ENCODE results near the gene GOLPH3.
A peak's percentile ranks its signal among the peaks of the same experiment; 100 is the strongest.
"Not testable (repeated sequence)": the region's sequence is repeated elsewhere in the genome, so short reads cannot be mapped to it uniquely, and the experiment has no call there.

The GOLPH3 gene

DNA sequence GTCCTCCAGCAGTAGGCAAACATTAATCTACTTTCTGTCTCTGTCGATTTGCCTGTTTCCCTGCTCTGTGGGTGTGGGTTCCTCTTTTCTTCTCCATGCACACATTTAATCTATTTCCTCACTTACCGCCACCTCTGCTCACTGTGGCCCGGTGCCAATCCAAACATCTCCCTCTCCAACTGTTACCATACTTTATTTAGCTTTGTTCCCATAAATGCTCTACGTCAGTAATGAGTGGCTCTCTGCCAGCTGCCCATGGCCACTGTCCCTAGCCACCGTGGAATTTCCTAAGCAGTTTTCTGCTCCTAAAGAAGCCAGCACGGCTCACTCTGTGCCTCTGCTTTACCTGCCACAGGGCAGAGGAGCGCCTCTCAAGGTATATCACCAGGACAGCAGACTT lies 19.5 kb upstream of the GOLPH3 start:
- in situ Hi-C loops (cut with MboI; ENCODE audit: low sequenced_read_pairs) = no loop called here
- Histone ChIP-seq H3K36me3 (replicated peaks) (no peaks in the 10 kb centered on the region), H3K9me3 (no peaks in the 10 kb centered on the region), H3K4me1 (peaks cover 30% of the 10 kb centered on the region), H3K27me3 (ENCODE audit: low read depth) (no peaks in the 10 kb centered on the region), H3K4me3 (no peak overlapping the region)
- DNase-seq (ENCODE audit: low spot score in 2 of 2) = peak; percentile 87 to 92

DNA sequence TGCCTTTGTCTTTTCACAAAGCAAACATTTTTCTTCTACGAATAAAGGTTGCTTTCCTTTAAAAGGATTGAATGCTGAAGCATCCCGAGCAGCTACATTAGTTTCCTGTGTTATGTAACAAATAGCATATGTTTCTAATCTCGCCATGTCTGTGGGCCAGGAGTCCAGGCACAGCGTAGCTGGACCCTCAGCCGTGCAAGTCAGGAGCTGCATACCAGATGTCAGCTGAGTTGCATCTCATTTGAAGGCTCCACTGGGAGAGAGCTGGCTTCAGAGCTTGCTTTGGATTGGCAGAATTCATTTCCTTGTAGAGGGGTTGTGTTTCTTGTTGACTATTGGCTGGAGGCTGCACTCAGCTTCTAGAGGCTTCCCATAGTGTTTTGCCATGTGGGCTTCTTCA lies 16.0 kb upstream of the GOLPH3 start:
- Histone ChIP-seq H3K36me3 (replicated peaks) (no peaks in the 10 kb centered on the region), H3K27me3 (ENCODE audit: low read depth) (no peaks in the 10 kb centered on the region), H3K4me1 (peaks cover 30% of the 10 kb centered on the region), H3K9me3 (peaks cover 4% of the 10 kb centered on the region; the same call in 1 of the 2 replicates), H3K4me3 (no peak overlapping the region)
- in situ Hi-C loops (cut with MboI; ENCODE audit: low sequenced_read_pairs) = no loop called here
- DNase-seq (ENCODE audit: low spot score in 2 of 2) = no peak

GRCh38 chr5:32187675-32188074 lies 13.6 kb upstream of the GOLPH3 start:
- in situ Hi-C loops (cut with MboI; ENCODE audit: low sequenced_read_pairs) = no loop called here
- Histone ChIP-seq H3K4me1 (peaks cover 13% of the 10 kb centered on the region), H3K4me3 (no peak overlapping the region)

DNA sequence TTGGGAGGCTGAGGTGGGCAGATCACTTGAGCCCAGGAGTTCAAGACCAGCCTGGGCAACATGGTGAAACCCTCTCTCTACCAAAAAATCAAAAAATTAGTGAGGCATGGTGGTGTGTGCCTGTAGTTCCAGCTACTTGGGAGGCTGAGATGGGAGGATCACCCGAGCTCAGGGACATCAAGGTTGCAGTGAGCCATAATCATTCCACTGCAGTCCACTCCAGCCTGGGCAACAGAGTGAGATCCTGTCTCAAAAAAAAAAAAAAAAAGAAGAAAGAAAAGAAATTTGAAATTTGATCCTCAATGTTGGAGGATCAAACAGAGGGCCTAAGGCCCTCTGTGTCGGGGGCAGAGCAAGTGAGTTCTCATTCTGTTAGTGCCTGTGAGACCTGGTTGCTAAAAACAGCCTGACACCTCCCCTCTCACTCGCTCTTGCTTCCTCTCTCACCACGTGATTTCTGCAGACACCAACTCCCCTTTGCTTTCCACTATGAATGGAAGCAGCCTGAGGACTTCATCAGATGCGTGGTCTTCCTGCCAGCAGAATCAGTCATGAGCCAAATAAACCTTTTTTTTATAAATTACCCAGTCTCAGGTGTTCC lies 8.4 kb upstream of the GOLPH3 start:
- Histone ChIP-seq H3K4me1 (no peaks in the 10 kb centered on the region; the same call in none of the 2 replicates), H3K9me3 (peaks cover under 1% of the 10 kb centered on the region), H3K4me3 (no peak overlapping the region), H3K27me3 (ENCODE audit: low read depth) (no peaks in the 10 kb centered on the region), H3K36me3 (replicated peaks) (no peaks in the 10 kb centered on the region)
- in situ Hi-C loops (cut with MboI; ENCODE audit: low sequenced_read_pairs) = no loop called here
- DNase-seq (ENCODE audit: low spot score in 2 of 2) = no peak

More at GRCh38 chr5:32187675-32188074, 13.6 kb upstream of the GOLPH3 start:
- H3K36me3 ChIP-seq (replicated peaks) = no peaks in the 10 kb centered on the region
- peaks cover 4% of the 10 kb centered on the region; the same call in 1 of the 2 replicates for H3K9me3 ChIP-seq
- H3K27me3 ChIP-seq (ENCODE audit: low read depth) = no peaks in the 10 kb centered on the region
- DNase-seq (ENCODE audit: low spot score in 2 of 2) = no peak

DNA sequence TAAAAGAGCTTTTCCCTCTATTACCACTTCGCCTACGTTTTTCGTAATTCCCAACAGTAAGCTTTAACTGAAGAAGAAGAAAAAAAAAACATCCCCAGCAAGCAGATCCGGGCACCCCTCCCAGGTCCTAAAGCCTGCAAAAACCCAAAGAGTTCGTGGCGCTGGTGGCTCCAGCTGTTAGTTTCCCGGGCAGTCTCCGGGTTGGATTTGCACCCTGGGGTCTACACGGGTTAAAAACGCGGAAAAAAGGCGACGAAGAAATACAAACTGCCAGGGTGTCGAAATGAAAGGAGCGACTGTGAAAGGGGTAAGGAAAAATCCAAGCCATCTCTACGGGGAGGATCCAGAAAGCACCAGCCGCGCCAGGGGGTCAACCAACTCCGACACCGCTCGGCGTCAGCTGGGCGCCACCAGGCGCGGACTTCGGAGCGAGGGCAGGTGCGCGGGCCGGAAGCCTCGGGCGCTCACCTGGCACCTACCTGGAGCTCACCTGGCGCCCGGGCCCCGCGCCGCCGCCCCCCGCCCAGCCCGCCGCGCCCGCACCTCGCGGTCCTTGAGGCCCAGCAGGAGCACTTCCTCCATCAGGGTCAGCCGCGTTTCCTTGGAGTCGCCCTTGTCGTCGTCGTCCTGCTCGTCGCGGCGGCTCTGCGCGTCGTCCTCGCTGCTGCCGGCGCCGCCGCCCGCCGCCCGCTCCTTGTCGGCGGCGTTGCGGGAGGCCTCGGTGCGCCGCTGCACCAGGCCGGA lies 680 bp downstream of the GOLPH3 start:
- in situ Hi-C loops (cut with MboI; ENCODE audit: low sequenced_read_pairs) = no loop called here
- Histone ChIP-seq H3K9me3 (no peaks in the 10 kb centered on the region), H3K36me3 (replicated peaks) (peaks cover 38% of the 10 kb centered on the region), H3K4me1 (peaks cover 22% of the 10 kb centered on the region), H3K27me3 (ENCODE audit: low read depth) (no peaks in the 10 kb centered on the region), H3K4me3 (peak overlapping the region; percentile 96)
- peak; percentile 58 to 61 for DNase-seq (ENCODE audit: low spot score in 2 of 2)

GRCh38 chr5:32172923-32173266 lies 1.2 kb downstream of the GOLPH3 start:
- peaks cover 43% of the 10 kb centered on the region for H3K36me3 ChIP-seq (replicated peaks)
- in situ Hi-C loops (cut with MboI; ENCODE audit: low sequenced_read_pairs) = no loop called here

DNA sequence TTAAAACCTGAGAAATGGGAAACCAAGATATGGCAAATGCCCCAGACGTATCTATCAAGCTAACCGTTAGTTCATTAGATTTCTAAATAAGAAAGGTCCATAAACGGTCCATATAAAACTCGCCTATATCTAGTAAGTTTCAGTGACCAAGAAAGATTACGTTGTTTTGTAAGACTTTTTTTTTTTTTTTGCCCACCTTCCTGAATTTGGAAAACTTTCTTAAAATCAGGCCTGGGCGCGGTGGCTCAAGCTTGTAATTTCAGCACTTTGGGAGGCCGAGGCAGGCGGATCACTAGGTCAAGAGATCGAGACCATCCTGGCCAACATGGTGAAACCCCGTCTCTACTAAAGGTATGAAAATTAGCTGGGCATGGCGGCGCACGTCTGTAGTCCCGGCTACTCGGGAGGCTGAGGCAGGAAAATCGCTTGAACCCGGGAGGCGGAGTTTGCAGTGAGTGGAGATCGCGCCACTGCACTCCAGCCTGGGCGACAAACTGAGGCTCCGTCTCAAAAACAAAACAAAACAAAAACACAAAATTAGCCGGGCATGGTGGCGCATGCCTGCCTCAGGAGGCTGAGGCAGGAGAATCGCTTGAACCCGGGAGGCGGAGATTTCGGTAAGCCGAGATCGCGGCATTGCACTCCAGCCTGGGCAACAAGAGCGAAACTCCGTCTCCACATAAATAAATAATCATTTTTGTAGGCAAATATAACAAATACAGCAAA lies 1.8 kb downstream of the GOLPH3 start:
- H3K4me1 ChIP-seq = peaks cover 22% of the 10 kb centered on the region
- H3K9me3 ChIP-seq; in situ Hi-C loops (cut with MboI; ENCODE audit: low sequenced_read_pairs); H3K27me3 ChIP-seq (ENCODE audit: low read depth): not testable (repeated sequence)
- peaks cover 47% of the 10 kb centered on the region for H3K36me3 ChIP-seq (replicated peaks)
- peak overlapping the region; percentile 96 for H3K4me3 ChIP-seq
- DNase-seq (ENCODE audit: low spot score in 2 of 2) = peak in 1 of 2 experiments; percentile 47

More at GRCh38 chr5:32172923-32173266, 1.2 kb downstream of the GOLPH3 start:
- H3K4me3 ChIP-seq = peak overlapping the region; percentile 96
- DNase-seq (ENCODE audit: low spot score in 2 of 2) = no peak
- no peaks in the 10 kb centered on the region for H3K9me3 ChIP-seq
- no peaks in the 10 kb centered on the region for H3K27me3 ChIP-seq (ENCODE audit: low read depth)
- peaks cover 22% of the 10 kb centered on the region for H3K4me1 ChIP-seq

DNA sequence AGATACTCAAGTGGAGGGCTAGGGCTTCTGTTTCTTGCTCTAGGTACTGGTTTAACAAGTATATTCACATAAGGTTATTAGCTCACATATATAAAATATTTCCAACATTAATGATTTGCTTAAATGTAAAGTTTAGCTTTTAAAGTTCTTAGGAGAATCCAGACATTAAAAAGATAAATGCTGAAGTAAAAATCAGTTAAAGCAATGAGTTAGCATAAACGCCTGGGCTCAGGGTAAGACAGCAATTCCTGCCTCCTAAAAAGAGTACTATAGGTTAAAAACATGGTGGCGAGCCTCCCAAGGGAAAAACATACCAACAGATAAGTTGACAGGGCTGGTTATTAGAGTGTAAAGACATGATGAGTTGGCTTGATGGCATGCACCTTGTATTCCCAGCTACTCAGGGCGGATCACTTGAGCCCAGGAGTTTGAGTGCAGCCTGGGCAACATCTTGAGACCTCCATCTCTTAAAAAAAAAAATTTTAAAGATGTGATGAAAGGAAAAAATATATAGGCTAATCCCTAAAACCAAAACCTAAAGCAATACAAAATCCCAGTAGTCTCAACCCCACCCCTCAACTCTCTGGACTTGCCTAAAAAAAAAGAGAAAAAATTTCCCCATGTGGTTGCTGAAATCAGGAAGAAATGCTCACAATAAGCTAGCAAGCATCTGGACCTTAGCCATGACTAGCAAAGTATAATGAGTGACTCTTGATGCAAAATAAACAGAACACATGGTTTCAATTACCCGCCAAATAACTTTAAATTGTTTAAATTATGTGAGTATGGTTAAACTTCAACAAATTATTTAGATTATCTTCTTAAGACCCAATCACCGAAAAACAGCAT lies 3.6 kb downstream of the GOLPH3 start:
- H3K4me1 ChIP-seq = peaks cover 19% of the 10 kb centered on the region
- H3K4me3 ChIP-seq = no peak overlapping the region
- in situ Hi-C loops (cut with MboI; ENCODE audit: low sequenced_read_pairs) = no loop called here
- H3K27me3 ChIP-seq (ENCODE audit: low read depth) = no peaks in the 10 kb centered on the region
- DNase-seq (ENCODE audit: low spot score in 2 of 2) = no peak
- H3K36me3 ChIP-seq (replicated peaks) = peaks cover 57% of the 10 kb centered on the region
- no peaks in the 10 kb centered on the region for H3K9me3 ChIP-seq

DNA sequence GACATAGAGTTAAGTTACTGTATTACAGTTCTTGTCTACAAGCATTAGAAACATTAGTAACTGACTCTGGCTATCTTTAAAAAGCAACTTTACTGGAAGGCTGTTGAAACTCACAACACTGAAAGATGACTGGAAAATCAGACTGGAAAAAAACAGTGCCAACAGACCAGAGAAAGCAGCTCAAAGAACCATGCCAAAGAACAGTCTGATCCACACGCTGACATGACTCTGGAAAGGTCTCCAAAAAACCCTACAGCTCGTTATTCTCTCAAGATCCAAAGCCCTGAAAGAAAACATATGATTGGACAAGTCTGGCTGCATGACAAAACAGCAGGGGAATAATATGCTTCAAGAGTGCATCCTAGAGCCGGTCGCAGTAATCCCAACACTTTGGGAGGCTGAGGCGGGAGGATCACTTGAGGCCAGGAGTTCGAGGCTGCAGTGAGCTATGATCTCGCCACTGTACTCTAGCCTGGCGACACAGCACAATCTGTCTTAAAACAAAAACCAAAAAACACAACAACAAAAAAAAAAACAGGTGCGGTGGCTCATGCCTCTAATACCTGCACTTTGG lies 5.6 kb downstream of the GOLPH3 start:
- Histone ChIP-seq H3K36me3 (replicated peaks) (peaks cover 59% of the 10 kb centered on the region), H3K4me1 (peaks cover 17% of the 10 kb centered on the region)
- in situ Hi-C loops (cut with MboI; ENCODE audit: low sequenced_read_pairs) = no loop called here

GRCh38 chr5:32165597-32165996 lies 8.5 kb downstream of the GOLPH3 start:
- Histone ChIP-seq H3K27me3 (ENCODE audit: low read depth) (no peaks in the 10 kb centered on the region), H3K4me1 (peaks cover 11% of the 10 kb centered on the region), H3K4me3 (no peak overlapping the region), H3K36me3 (replicated peaks) (peaks cover 46% of the 10 kb centered on the region), H3K9me3 (no peaks in the 10 kb centered on the region)
- in situ Hi-C loops (cut with MboI; ENCODE audit: low sequenced_read_pairs) = no loop called here
- no peak for DNase-seq (ENCODE audit: low spot score in 2 of 2)

More for the DNA sequence above, 5.6 kb downstream of the GOLPH3 start:
- no peak for DNase-seq (ENCODE audit: low spot score in 2 of 2)
- no peaks in the 10 kb centered on the region for H3K27me3 ChIP-seq (ENCODE audit: low read depth)
- no peak overlapping the region for H3K4me3 ChIP-seq
- H3K9me3 ChIP-seq = no peaks in the 10 kb centered on the region

GRCh38 chr5:32163785-32164184 lies 10.3 kb downstream of the GOLPH3 start:
- H3K4me1 ChIP-seq = peaks cover 17% of the 10 kb centered on the region
- H3K27me3 ChIP-seq (ENCODE audit: low read depth) = no peaks in the 10 kb centered on the region
- DNase-seq (ENCODE audit: low spot score in 2 of 2) = no peak
- in situ Hi-C loops (cut with MboI; ENCODE audit: low sequenced_read_pairs) = no loop called here
- peaks cover 28% of the 10 kb centered on the region for H3K36me3 ChIP-seq (replicated peaks)
- no peaks in the 10 kb centered on the region for H3K9me3 ChIP-seq
- H3K4me3 ChIP-seq = no peak overlapping the region

- H3K27me3 ChIP-seq (ENCODE audit: low read depth) = no peaks in the 10 kb centered on the region
- peaks cover 20% of the 10 kb centered on the region for H3K36me3 ChIP-seq (replicated peaks)
- in situ Hi-C loops (cut with MboI; ENCODE audit: low sequenced_read_pairs) = no loop called here
- peaks cover 23% of the 10 kb centered on the region for H3K4me1 ChIP-seq
- H3K9me3 ChIP-seq = no peaks in the 10 kb centered on the region
- no peak for DNase-seq (ENCODE audit: low spot score in 2 of 2)
- H3K4me3 ChIP-seq = no peak overlapping the region
Observed at GRCh38 chr5:32163053-32163452, 11.1 kb downstream of the GOLPH3 start.

GRCh38 chr5:32160228-32160627 lies 13.9 kb downstream of the GOLPH3 start:
- DNase-seq (ENCODE audit: low spot score in 2 of 2) = no peak
- H3K9me3 ChIP-seq = no peaks in the 10 kb centered on the region
- H3K36me3 ChIP-seq (replicated peaks) = peaks cover 2% of the 10 kb centered on the region; the same call in 1 of the 2 replicates
- H3K4me1 ChIP-seq = peaks cover 23% of the 10 kb centered on the region
- no peaks in the 10 kb centered on the region for H3K27me3 ChIP-seq (ENCODE audit: low read depth)
- in situ Hi-C loops (cut with MboI; ENCODE audit: low sequenced_read_pairs) = no loop called here
- H3K4me3 ChIP-seq = no peak overlapping the region

All from HAP-1 (cell line).